ENCODE results near the gene SUMF2.
"Not testable (repeated sequence)": the region's sequence is repeated elsewhere in the genome, so short reads cannot be mapped to it uniquely, and the experiment has no call there.

SUMF2 gene

DNA sequence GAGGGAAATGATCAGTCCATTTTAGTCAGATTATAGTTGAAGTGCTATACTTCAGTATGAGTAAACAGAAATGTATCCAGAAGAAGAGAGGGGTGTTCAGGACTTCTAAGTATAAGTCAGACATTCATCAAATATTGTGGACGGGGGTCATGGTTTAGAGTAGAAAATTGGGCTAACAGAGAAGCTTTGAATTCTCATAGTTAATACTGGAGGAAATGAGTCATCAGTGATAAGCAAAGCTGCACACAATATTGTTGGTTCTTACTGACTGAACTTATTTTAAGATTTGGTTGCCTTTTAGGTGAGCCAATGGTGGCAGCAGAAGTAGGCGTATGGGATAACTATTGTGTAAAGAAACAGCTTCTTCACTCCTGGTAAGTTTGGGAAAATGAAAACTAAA is 1.7 kb upstream of the SUMF2 start:
- H3K4me1 ChIP-seq (ENCODE audit: control insufficient read depth in 1 of 2, insufficient read depth in 1 of 2, low read depth in 1 of 2, low read length in 1 of 2), result peaks cover 11 to 12% of the 10 kb centered on the region in 2 experiments
- TF ChIP-seq, protein P1, sequence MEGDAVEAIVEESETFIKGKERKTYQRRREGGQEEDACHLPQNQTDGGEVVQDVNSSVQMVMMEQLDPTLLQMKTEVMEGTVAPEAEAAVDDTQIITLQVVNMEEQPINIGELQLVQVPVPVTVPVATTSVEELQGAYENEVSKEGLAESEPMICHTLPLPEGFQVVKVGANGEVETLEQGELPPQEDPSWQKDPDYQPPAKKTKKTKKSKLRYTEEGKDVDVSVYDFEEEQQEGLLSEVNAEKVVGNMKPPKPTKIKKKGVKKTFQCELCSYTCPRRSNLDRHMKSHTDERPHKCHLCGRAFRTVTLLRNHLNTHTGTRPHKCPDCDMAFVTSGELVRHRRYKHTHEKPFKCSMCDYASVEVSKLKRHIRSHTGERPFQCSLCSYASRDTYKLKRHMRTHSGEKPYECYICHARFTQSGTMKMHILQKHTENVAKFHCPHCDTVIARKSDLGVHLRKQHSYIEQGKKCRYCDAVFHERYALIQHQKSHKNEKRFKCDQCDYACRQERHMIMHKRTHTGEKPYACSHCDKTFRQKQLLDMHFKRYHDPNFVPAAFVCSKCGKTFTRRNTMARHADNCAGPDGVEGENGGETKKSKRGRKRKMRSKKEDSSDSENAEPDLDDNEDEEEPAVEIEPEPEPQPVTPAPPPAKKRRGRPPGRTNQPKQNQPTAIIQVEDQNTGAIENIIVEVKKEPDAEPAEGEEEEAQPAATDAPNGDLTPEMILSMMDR (IDR thresholded peaks at IDR 0.05), result no peak
- H3K4me3 ChIP-seq (ENCODE audit: low read depth in 1 of 2, low read length in 1 of 2), result no peak overlapping the region
- H3K9me3 ChIP-seq, result no peaks in the 10 kb centered on the region
- peaks cover 35% of the 10 kb centered on the region for H3K36me3 ChIP-seq
- H3K27ac ChIP-seq, result no peak overlapping the region
- no peaks in the 10 kb centered on the region for H3K27me3 ChIP-seq

DNA sequence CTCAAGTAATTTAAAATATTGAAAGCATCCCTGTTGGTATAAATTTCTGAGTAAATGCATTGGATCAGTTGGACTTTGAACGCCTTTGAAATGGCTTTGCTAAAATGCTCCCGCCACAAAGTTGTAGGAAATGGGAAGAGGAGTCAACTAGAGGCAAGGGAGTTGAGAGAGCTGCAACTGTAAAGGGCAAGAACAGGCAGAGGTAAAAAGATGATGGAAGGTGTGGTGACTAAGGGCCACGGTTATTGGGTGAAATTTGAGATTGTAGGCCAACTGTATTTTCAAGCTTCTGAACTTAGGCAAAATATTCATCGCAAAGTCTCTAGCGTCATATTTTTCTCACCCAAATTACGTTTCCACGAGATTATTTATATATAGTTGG is 595 bp upstream of the SUMF2 start:
- Histone ChIP-seq H3K9me3 (no peaks in the 10 kb centered on the region), H3K36me3 (peaks cover 24% of the 10 kb centered on the region), H3K27me3 (no peaks in the 10 kb centered on the region), H3K4me1 (ENCODE audit: control insufficient read depth in 1 of 2, insufficient read depth in 1 of 2, low read depth in 1 of 2, low read length in 1 of 2) (peaks cover 11 to 12% of the 10 kb centered on the region in 2 experiments), H3K4me3 (ENCODE audit: low read depth in 1 of 2, low read length in 1 of 2) (peak overlapping the region; percentile 80 to 90), H3K27ac (peak overlapping the region; percentile 85)
- TF ChIP-seq, protein P1 (IDR thresholded peaks at IDR 0.05), result no peak

DNA sequence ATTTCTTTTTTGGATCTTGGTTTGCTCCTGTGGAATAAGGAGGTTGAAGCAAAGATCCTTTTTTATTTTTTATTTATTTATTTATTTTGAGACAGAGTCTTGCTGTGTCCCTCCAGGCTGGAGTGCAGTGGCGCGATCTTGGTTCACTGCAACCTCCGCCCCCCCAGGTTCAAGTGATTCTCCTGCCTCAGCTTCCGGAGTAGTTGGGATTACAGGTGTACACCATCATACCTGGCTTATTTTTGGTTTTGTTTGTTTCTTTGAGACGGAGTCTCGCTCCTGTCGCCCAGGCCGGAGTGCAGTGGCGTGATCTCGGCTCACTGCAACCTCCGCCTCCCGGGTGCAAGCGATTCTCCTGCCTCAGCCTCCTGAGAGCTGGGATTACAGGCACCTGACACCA is 2.3 kb downstream of the SUMF2 start:
- not testable (repeated sequence) for H3K4me3 ChIP-seq (ENCODE audit: low read depth in 1 of 2, low read length in 1 of 2); H3K9me3 ChIP-seq; H3K36me3 ChIP-seq; H3K27ac ChIP-seq; H3K27me3 ChIP-seq
- peaks cover 11 to 12% of the 10 kb centered on the region in 2 experiments for H3K4me1 ChIP-seq (ENCODE audit: control insufficient read depth in 1 of 2, insufficient read depth in 1 of 2, low read depth in 1 of 2, low read length in 1 of 2)

DNA sequence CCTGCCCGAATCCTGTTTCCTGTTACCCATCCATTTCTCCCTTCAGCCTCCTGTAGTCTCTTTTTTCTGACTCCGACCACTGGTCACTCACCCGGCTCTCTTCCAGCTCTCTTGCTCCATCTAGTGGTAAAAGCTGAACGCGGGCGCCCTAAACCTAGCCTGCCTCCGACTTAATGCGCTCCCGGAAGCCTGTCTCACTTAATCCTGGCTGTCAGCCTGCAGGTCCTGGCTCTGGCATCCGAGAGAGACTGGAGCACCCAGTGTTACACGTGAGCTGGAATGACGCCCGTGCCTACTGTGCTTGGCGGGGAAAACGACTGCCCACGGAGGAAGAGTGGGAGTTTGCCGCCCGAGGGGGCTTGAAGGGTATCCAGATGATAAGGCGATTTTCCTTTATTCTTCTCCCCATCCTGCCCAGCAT is 10.3 kb downstream of the SUMF2 start:
- Histone ChIP-seq H3K9me3 (no peaks in the 10 kb centered on the region), H3K4me3 (ENCODE audit: low read depth in 1 of 2, low read length in 1 of 2) (no peak overlapping the region), H3K27me3 (no peaks in the 10 kb centered on the region), H3K36me3 (peaks cover 24% of the 10 kb centered on the region), H3K27ac (no peak overlapping the region), H3K4me1 (ENCODE audit: control insufficient read depth in 1 of 2, insufficient read depth in 1 of 2, low read depth in 1 of 2, low read length in 1 of 2) (peaks cover 0 to 3% of the 10 kb centered on the region in 2 experiments)
- TF ChIP-seq, protein P1 (IDR thresholded peaks at IDR 0.05), result peak; percentile 84

DNA sequence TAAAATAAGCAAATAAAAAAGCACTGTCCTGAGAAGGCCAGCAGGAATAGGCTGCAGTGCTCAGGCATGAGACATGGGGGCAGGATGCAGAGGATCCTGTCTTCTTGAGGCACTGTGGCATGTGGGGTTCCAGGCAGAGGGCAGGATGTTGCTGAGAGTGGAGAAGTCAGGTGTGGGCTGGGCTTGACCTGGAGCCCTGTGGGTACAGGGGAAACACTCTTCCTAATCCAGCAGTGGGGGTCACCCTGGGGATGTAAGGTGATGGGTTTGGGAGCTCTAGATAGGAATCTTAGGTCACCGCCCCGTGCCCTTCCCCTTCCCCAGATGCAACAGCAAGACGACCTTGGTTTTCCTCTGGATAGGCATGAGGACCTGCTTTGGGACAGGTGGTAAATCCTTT is 13.6 kb downstream of the SUMF2 start:
- Histone ChIP-seq H3K9me3 (no peaks in the 10 kb centered on the region), H3K36me3 (peaks cover 30% of the 10 kb centered on the region)

DNA sequence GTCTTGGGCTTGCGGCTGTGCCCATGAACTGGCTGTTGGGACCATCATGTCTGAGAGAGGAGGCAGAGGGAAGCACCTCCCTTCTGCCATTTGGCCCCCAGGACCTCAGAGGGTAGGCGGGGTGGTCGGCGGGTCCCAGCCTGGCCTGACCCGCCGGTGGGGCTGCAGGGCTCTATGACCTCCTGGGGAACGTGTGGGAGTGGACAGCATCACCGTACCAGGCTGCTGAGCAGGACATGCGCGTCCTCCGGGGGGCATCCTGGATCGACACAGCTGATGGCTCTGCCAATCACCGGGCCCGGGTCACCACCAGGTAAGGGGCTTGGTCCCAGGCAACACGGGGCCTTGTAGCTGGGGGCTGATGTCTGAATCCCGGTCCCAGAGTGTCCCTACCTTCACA is 14.1 kb downstream of the SUMF2 start:
- Histone ChIP-seq H3K36me3 (peaks cover 30% of the 10 kb centered on the region), H3K27ac (no peak overlapping the region), H3K27me3 (no peaks in the 10 kb centered on the region), H3K4me1 (ENCODE audit: control insufficient read depth in 1 of 2, insufficient read depth in 1 of 2, low read depth in 1 of 2, low read length in 1 of 2) (peaks cover 0 to 3% of the 10 kb centered on the region in 2 experiments), H3K9me3 (no peaks in the 10 kb centered on the region), H3K4me3 (ENCODE audit: low read depth in 1 of 2, low read length in 1 of 2) (no peak overlapping the region)
- TF ChIP-seq, protein P1 (IDR thresholded peaks at IDR 0.05), result no peak

More for the DNA sequence above, 13.6 kb downstream of the SUMF2 start:
- peaks cover 0 to 3% of the 10 kb centered on the region in 2 experiments for H3K4me1 ChIP-seq (ENCODE audit: control insufficient read depth in 1 of 2, insufficient read depth in 1 of 2, low read depth in 1 of 2, low read length in 1 of 2)
- TF ChIP-seq, protein P1 (IDR thresholded peaks at IDR 0.05), result no peak
- H3K27me3 ChIP-seq, result no peaks in the 10 kb centered on the region
- no peak overlapping the region for H3K4me3 ChIP-seq (ENCODE audit: low read depth in 1 of 2, low read length in 1 of 2)
- H3K27ac ChIP-seq, result no peak overlapping the region

All from neutrophil (primary cell).